HepG2 (cell line): ENCODE measurements around the gene TBRG1. TPM values are rescaled to one million over a fixed set of nuclear protein-coding genes. Genes with fewer than 3 reads are reported as not detected.

Source experiments
- ATAC-seq: fragments of 200-7000 bp; cut with Tn5 transposase; 3 replicates; pipeline ENCODE4 v1.9.1; 2020; ENCODE audit warnings: mild to moderate bottlenecking, moderate library complexity
- BruUV-seq: library from RNA; stranded (reverse); fragments of 400-500 nt; replicated peaks from 2 replicates; lab custom pipeline; 2021; lab: Mats Ljungman, UMichigan
- CTCF ChIA-PET: fragments of 300-600 bp; formaldehyde crosslinking; extraction: SDS; loops from one replicate; lab custom pipeline; 2021; ENCODE audit warnings: low total read pairs, inconsistent platforms, low intra/inter-chr PET ratio; lab: Yijun Ruan, JAX
- POLR2A ChIA-PET: fragments of 350-600 bp; sonication (Branson Sonifier 250); formaldehyde crosslinking; loops from one replicate; lab custom pipeline; 2020; ENCODE audit warnings: antibody characterized with exemption, inconsistent platforms; lab: Yijun Ruan, JAX
- DNase-seq: peaks from one replicate; pipeline ENCODE4 v3.0.0-alpha.2; 2015; ENCODE audit warnings: low spot score
- FAIRE-seq: peaks from 3 replicates; lab custom pipeline; 2011; peaks lifted over from hg19 to GRCh38; lab: Jason Lieb, UNC
- H2AFZ ChIP-seq: one replicate; pipeline ENCODE4 v1.6.1; 2011; ENCODE audit warnings: low read length, inconsistent platforms
- H3K27ac ChIP-seq: fragments of 300-600 bp; 3 replicates; pipeline ENCODE4 v1.8.0; 2011; ENCODE audit warnings: mixed run types, mild to moderate bottlenecking, mixed read lengths, low read length, inconsistent platforms; ENCODE audit not compliant: insufficient read depth; ENCODE audit errors: extremely low read length
- H3K27me3 ChIP-seq, 2 experiments: fragments of 200-600 bp in 1 of 2; 2 replicates in 1 of 2; 3 replicates in 1 of 2; pipeline versions ENCODE4 v1.6.0 to v1.8.0; 2011; ENCODE audit warnings: low read length in 2 of 2, mild to moderate bottlenecking in 2 of 2, moderate library complexity in 2 of 2, inconsistent platforms in 1 of 2; ENCODE audit not compliant: insufficient read depth in 2 of 2, control insufficient read depth in 1 of 2
- H3K36me3 ChIP-seq, 2 experiments: fragments of 200-600 bp in 1 of 2; replicated peaks in 1 of 2; 2 replicates in 1 of 2; 3 replicates in 1 of 2; pipeline versions ENCODE4 v1.5.1 to v1.8.0; 2011; ENCODE audit warnings: low read length in 2 of 2, inconsistent platforms in 1 of 2; ENCODE audit not compliant: insufficient read depth in 2 of 2, control insufficient read depth in 1 of 2
- H3K4me1 ChIP-seq: 2 replicates; pipeline ENCODE4 v1.5.1; 2012; ENCODE audit warnings: low read length, inconsistent platforms; ENCODE audit not compliant: insufficient read depth
- H3K4me2 ChIP-seq: 2 replicates; pipeline ENCODE4 v1.6.0; 2011; ENCODE audit warnings: low read depth, low read length, inconsistent platforms
- H3K4me3 ChIP-seq, 3 experiments: fragments of 200-600 bp in 1 of 3; sonication (generic), shearing (Covaris generic) in 1 of 3; replicated peaks in 1 of 3; 2 replicates each; pipeline ENCODE4 v1.5.1; 2011 to 2016; ENCODE audit warnings: low read length in 3 of 3, inconsistent platforms in 2 of 3, low read depth in 2 of 3, mild to moderate bottlenecking in 2 of 3, control low read depth in 1 of 3, mixed read lengths in 1 of 3; ENCODE audit not compliant: insufficient read depth in 1 of 3
- H3K79me2 ChIP-seq: one replicate; pipeline ENCODE4 v1.6.1; 2011; ENCODE audit warnings: low read length, inconsistent platforms; ENCODE audit not compliant: insufficient read depth
- H3K9ac ChIP-seq: 2 replicates; pipeline ENCODE4 v1.6.0; 2011; ENCODE audit warnings: mild to moderate bottlenecking, low read depth, low read length, inconsistent platforms; ENCODE audit not compliant: insufficient read depth
- H3K9me3 ChIP-seq: 2 replicates; pipeline ENCODE4 v1.5.1; 2012; ENCODE audit warnings: mild to moderate bottlenecking, low read length
- H4K20me1 ChIP-seq: 2 replicates; pipeline ENCODE4 v1.6.0; 2011; ENCODE audit warnings: inconsistent platforms, mild to moderate bottlenecking, low read length, moderate library complexity; ENCODE audit not compliant: insufficient read depth
- CREM ChIP-seq, 2 experiments: sonication (generic) in 1 of 2; formaldehyde crosslinking in 1 of 2; IDR thresholded peaks; 2 replicates each; pipeline versions ENCODE4 v1.4.0 to v1.6.1; 2016 to 2020; ENCODE audit warnings: antibody characterized with exemption in 1 of 2, mild to moderate bottlenecking in 1 of 2, missing genetic modification reagents in 1 of 2
- FOXK2 ChIP-seq: fragments of 450-650 bp; IDR thresholded peaks from 2 replicates; pipeline ENCODE4 v1.6.1; 2016
- HOXA7 ChIP-seq: sonication (generic); formaldehyde crosslinking; IDR thresholded peaks from 2 replicates; pipeline ENCODE4 v1.8.1; 2022; ENCODE audit warnings: mild to moderate bottlenecking, missing genetic modification reagents, moderate library complexity
- KLF12 ChIP-seq: sonication (generic); formaldehyde crosslinking; IDR thresholded peaks from 2 replicates; pipeline ENCODE4 v1.4.0; 2020; ENCODE audit warnings: missing genetic modification reagents, borderline replicate concordance
- TAF15 ChIP-seq: fragments of 200-400 bp; formaldehyde crosslinking; IDR thresholded peaks from one replicate; pipeline ENCODE4 v1.6.1; 2018; ENCODE audit warnings: mild to moderate bottlenecking, low read depth, low read length; ENCODE audit not compliant: poor library complexity, severe bottlenecking
- ZNF10 ChIP-seq: sonication (generic); formaldehyde crosslinking; IDR thresholded peaks from 2 replicates; pipeline ENCODE4 v1.4.0; 2020; ENCODE audit warnings: mild to moderate bottlenecking, low read depth, missing genetic modification reagents, borderline replicate concordance
- ZNF136 ChIP-seq: sonication (generic); formaldehyde crosslinking; IDR thresholded peaks from 2 replicates; pipeline ENCODE4 v1.8.1; 2022; ENCODE audit warnings: low read depth, mild to moderate bottlenecking, moderate library complexity, missing genetic modification reagents
- ZNF75D ChIP-seq: sonication (generic); formaldehyde crosslinking; IDR thresholded peaks from 2 replicates; pipeline ENCODE4 v1.8.1; 2023; ENCODE audit warnings: missing genetic modification reagents, mild to moderate bottlenecking, borderline replicate concordance
- WGBS: methylation state at CpG from one replicate; pipeline ENCODE4 v1.1.6; 2017; ENCODE audit warnings: low lambda C conversion rate; 5-methylcytosine and 5-hydroxymethylcytosine counted together
- in situ Hi-C: cut with HindIII; loops from 2 replicates; pipeline ENCODE4 v1.10.0; 2017; ENCODE audit warnings: low pct_unique_long_range_greater_than_20kb; ENCODE audit not compliant: extremely low pct_ligation_motif_present
- intact Hi-C: fragments of 100-400 bp; cut with micrococcal nuclease; formaldehyde crosslinking; loops from one replicate; pipeline ENCODE4 v1.10.0; 2022; ENCODE audit not compliant: unreplicated experiment
- polyA plus RNA-seq, 8 experiments: library from polyadenylated mRNA; depleted of rRNA in 3 of 8; stranded (reverse) in 7 of 8; unstranded in 1 of 8; fragments of >200 nt; fragmentation: Illumina TruSeq in 4 of 8; extraction: Trizol in 4 of 8; gene quantifications; 2 replicates each; pipeline versions ENCODE4 v1.2.1 to v1.2.3, GENCODE V29; 2011 to 2016; ENCODE audit warnings: low read depth in 4 of 8, missing spikeins in 1 of 8, mixed read lengths in 1 of 8; ENCODE audit not compliant: insufficient read depth in 1 of 8
- total RNA-seq, 5 experiments: library from RNA; depleted of rRNA; stranded (reverse); fragments of >200 nt; fragmentation: Illumina TruSeq; extraction: Trizol; gene quantifications; 2 replicates each; pipeline ENCODE4 v1.2.3, GENCODE V29; 2016; ENCODE audit warnings: low read depth in 1 of 5
- TF ChIP-seq, protein P1 (sequence below): sonication (generic); formaldehyde crosslinking; IDR thresholded peaks from 2 replicates; pipeline ENCODE4 v1.4.0; 2020; ENCODE audit warnings: missing genetic modification reagents
- TF ChIP-seq, protein P2 (sequence below): sonication (generic); formaldehyde crosslinking; IDR thresholded peaks from 2 replicates; pipeline ENCODE4 v1.4.0; 2020; ENCODE audit warnings: missing genetic modification reagents
- TF ChIP-seq, protein P3 (sequence below): sonication (generic); formaldehyde crosslinking; IDR thresholded peaks from 2 replicates; pipeline ENCODE4 v1.4.0; 2020; ENCODE audit warnings: missing genetic modification reagents, mild to moderate bottlenecking, borderline replicate concordance

The TBRG1 gene
- total and polyA plus RNA-seq, 2 of the 13 experiments (the other 11 are each of a cell fraction or from before 2014, with no cell fraction given): 21.7 to 25.6 TPM

DNA sequence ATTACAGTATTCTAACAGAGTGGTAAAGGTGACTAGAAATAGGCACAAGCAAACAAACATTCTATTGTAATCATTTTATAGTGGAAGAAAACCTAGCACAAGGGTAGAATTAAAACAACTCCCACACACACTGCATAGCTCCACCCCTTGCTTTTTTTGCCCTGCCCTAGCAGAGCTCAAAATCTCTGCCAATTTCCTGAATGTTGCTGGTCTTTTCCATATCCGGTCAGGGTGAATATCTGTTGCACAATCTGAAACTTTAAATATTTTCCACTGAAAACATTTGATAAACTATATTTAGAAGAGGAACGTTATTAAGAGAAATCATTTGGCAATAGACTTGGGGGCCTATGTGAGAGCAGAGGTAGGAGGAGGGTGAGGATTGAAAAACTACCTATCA lies 53.7 kb downstream of the TBRG1 start (continued):
- TF ChIP-seq, protein P1, sequence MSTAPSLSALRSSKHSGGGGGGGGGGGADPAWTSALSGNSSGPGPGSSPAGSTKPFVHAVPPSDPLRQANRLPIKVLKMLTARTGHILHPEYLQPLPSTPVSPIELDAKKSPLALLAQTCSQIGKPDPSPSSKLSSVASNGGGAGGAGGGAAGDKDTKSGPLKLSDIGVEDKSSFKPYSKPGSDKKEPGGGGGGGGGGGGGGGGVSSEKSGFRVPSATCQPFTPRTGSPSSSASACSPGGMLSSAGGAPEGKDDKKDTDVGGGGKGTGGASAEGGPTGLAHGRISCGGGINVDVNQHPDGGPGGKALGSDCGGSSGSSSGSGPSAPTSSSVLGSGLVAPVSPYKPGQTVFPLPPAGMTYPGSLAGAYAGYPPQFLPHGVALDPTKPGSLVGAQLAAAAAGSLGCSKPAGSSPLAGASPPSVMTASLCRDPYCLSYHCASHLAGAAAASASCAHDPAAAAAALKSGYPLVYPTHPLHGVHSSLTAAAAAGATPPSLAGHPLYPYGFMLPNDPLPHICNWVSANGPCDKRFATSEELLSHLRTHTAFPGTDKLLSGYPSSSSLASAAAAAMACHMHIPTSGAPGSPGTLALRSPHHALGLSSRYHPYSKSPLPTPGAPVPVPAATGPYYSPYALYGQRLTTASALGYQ (CRISPR knock-in tag): no peak
- no peak for TF ChIP-seq CREM (IDR thresholded peaks at IDR 0.05)
- no peak for TF ChIP-seq CREM (CRISPR knock-in tag; IDR thresholded peaks at IDR 0.05)
- no peak for TF ChIP-seq KLF12 (CRISPR knock-in tag)
- no peak for TF ChIP-seq ZNF75D (CRISPR knock-in tag)
- TF ChIP-seq HOXA7 (CRISPR knock-in tag): no peak
- no peak for TF ChIP-seq TAF15
- TF ChIP-seq, all 625 proteins: peak for 0

DNA sequence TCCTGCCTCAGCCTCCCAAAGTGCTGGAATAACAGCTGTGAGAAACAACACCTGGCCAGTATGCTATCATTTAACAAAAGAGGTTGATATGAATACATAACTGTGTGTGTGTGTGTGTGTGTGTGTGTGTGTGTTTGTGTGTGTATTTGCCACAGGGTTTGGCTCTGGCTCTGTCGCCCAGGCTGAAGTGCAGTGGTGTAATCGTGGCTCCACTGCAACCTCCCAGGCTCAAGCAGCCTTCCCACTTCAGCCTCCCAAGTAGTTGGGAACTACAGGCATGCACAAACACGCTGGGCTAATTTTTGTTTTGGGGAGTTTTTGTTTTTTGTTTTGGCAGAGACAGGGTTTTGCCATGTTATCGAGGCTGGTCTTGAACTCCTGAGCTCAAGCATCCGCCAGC lies 55.8 kb downstream of the TBRG1 start:
- in situ Hi-C loops: loop anchor here (10.0 kb wide), 1 partner anchor 186 kb away; the partner anchor contains the start of gene ROBO3
- Histone ChIP-seq H3K27ac (no peak overlapping the region), H3K4me2 (no peak overlapping the region), H3K4me3 (no peak overlapping the region), H2AFZ (no peak overlapping the region), H3K9ac (no peak overlapping the region), H3K36me3 (no peaks in the 10 kb centered on the region), H3K9me3 (peaks cover 7% of the 10 kb centered on the region; the same call in 1 of the 2 replicates), H4K20me1 (no peaks in the 10 kb centered on the region), H3K27me3 (no peaks in the 10 kb centered on the region; a peak in 1 of 5 replicates), H3K4me1 (peaks cover 8% of the 10 kb centered on the region), H3K79me2 (no peaks in the 10 kb centered on the region)
- ATAC-seq (no peak), FAIRE-seq (no peak), DNase-seq (no peak)
- intact Hi-C loops: no loop called here
- ChIA-PET CTCF (no interaction called here), POLR2A (no interaction called here)
- WGBS: 59% methylated on average over 4 of the region's 5 CpGs
- no TSS peak for BruUV-seq
- TF ChIP-seq ZNF136 (CRISPR knock-in tag): no peak
- no peak for TF ChIP-seq ZNF10 (CRISPR knock-in tag)
- TF ChIP-seq, protein P2, sequence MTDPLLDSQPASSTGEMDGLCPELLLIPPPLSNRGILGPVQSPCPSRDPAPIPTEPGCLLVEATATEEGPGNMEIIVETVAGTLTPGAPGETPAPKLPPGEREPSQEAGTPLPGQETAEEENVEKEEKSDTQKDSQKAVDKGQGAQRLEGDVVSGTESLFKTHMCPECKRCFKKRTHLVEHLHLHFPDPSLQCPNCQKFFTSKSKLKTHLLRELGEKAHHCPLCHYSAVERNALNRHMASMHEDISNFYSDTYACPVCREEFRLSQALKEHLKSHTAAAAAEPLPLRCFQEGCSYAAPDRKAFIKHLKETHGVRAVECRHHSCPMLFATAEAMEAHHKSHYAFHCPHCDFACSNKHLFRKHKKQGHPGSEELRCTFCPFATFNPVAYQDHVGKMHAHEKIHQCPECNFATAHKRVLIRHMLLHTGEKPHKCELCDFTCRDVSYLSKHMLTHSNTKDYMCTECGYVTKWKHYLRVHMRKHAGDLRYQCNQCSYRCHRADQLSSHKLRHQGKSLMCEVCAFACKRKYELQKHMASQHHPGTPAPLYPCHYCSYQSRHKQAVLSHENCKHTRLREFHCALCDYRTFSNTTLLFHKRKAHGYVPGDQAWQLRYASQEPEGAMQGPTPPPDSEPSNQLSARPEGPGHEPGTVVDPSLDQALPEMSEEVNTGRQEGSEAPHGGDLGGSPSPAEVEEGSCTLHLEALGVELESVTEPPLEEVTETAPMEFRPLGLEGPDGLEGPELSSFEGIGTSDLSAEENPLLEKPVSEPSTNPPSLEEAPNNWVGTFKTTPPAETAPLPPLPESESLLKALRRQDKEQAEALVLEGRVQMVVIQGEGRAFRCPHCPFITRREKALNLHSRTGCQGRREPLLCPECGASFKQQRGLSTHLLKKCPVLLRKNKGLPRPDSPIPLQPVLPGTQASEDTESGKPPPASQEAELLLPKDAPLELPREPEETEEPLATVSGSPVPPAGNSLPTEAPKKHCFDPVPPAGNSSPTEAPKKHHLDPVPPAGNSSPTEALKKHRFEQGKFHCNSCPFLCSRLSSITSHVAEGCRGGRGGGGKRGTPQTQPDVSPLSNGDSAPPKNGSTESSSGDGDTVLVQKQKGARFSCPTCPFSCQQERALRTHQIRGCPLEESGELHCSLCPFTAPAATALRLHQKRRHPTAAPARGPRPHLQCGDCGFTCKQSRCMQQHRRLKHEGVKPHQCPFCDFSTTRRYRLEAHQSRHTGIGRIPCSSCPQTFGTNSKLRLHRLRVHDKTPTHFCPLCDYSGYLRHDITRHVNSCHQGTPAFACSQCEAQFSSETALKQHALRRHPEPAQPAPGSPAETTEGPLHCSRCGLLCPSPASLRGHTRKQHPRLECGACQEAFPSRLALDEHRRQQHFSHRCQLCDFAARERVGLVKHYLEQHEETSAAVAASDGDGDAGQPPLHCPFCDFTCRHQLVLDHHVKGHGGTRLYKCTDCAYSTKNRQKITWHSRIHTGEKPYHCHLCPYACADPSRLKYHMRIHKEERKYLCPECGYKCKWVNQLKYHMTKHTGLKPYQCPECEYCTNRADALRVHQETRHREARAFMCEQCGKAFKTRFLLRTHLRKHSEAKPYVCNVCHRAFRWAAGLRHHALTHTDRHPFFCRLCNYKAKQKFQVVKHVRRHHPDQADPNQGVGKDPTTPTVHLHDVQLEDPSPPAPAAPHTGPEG: no peak
- TF ChIP-seq, protein P3, sequence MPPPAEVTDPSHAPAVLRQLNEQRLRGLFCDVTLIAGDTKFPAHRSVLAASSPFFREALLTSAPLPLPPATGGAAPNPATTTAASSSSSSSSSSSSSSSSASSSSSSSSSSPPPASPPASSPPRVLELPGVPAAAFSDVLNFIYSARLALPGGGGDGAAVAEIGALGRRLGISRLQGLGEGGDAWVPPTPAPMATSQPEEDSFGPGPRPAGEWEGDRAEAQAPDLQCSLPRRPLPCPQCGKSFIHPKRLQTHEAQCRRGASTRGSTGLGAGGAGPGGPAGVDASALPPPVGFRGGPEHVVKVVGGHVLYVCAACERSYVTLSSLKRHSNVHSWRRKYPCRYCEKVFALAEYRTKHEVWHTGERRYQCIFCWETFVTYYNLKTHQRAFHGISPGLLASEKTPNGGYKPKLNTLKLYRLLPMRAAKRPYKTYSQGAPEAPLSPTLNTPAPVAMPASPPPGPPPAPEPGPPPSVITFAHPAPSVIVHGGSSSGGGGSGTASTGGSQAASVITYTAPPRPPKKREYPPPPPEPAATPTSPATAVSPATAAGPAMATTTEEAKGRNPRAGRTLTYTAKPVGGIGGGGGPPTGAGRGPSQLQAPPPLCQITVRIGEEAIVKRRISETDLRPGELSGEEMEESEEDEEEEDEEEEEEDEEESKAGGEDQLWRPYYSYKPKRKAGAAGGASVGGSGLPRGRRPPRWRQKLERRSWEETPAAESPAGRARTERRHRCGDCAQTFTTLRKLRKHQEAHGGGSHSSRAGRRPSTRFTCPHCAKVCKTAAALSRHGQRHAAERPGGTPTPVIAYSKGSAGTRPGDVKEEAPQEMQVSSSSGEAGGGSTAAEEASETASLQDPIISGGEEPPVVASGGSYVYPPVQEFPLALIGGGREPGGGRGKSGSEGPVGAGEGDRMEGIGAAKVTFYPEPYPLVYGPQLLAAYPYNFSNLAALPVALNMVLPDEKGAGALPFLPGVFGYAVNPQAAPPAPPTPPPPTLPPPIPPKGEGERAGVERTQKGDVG: no peak
- no peak for TF ChIP-seq FOXK2
